ENCODE measurements around the gene TP73.

Gene TP73

GRCh38 chr1:3731583-3732433 is 79.5 kb downstream of the TP73 start:
- DNase-seq = no peak

DNA sequence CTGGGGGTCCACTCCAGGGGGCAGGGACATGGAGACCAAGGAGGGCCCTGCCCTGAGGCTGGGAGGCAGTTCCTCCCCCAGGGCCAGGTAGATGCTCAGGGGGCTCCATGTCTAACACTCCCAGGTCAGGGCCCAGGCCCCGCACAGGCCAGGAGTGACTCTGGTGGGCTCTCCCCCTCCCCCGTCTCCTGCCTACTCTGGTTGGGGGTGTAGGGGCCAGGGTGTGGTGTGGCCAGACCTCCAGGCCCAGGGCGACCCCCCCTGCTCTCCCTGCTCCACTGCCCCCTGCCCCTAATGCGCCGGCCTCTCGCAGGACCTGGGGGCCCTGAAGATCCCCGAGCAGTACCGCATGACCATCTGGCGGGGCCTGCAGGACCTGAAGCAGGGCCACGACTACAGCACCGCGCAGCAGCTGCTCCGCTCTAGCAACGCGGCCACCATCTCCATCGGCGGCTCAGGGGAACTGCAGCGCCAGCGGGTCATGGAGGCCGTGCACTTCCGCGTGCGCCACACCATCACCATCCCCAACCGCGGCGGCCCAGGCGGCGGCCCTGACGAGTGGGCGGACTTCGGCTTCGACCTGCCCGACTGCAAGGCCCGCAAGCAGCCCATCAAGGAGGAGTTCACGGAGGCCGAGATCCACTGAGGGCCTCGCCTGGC is 80.2 kb downstream of the TP73 start:
- DNase-seq = no peak

DNA sequence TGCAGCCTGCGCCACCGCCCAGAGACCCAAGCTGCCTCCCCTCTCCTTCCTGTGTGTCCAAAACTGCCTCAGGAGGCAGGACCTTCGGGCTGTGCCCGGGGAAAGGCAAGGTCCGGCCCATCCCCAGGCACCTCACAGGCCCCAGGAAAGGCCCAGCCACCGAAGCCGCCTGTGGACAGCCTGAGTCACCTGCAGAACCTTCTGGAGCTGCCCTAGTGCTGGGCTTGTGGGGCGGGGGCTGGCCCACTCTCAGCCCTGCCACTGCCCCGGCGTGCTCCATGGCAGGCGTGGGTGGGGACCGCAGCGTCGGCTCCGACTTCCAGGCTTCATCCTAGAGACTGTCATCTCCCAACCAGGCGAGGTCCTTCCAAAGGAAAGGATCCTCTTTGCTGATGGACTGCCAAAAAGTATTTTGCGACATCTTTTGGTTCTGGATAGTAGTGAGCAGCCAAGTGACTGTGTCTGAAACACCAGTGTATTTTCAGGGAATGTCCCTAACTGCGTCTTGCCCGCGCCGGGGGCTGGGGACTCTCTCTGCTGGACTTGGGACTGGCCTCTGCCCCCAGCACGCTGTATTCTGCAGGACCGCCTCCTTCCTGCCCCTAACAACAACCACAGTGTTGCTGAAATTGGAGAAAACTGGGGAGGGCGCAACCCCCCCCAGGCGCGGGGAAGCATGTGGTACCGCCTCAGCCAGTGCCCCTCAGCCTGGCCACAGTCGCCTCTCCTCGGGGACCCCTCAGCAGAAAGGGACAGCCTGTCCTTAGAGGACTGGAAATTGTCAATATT is 81.0 kb downstream of the TP73 start:
- no peak for DNase-seq

DNA sequence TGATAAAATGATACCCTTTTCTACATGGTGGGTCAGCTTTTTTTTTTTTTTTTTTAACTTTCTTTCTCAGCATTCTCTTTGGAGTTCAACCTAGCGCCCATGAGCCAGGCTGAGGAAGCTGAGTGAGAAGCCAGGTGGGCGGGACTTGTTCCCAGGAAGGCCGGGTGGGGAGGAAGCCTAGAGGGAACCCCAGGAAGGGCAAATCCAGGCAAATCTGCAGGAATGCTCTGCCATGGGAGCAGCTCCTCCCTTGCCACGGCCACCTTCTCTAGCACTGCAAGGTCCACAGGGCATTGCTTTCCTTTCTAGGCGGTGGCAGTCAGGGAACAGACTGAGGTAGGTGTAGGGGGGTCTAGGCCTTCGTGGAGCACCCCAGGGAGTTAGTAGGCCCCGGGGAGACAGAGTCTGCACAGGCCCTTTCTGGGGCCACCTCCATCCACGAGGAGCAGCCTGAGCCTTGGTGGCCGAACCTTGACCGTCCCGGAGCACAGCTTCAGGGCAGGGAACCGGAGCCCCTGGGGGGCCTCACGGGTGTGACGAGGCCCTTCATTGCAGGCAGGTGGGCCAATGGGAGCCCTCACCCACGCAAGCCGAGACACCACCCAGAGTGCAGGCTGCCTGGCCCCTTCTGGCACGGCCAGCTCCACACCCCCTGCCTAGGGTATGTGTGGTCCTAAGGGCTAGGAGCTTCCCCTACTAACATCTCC is 81.7 kb downstream of the TP73 start:
- DNase-seq = no peak

- no peak for DNase-seq
Observed at GRCh38 chr1:3734602-3735001, 82.3 kb downstream of the TP73 start.

DNA sequence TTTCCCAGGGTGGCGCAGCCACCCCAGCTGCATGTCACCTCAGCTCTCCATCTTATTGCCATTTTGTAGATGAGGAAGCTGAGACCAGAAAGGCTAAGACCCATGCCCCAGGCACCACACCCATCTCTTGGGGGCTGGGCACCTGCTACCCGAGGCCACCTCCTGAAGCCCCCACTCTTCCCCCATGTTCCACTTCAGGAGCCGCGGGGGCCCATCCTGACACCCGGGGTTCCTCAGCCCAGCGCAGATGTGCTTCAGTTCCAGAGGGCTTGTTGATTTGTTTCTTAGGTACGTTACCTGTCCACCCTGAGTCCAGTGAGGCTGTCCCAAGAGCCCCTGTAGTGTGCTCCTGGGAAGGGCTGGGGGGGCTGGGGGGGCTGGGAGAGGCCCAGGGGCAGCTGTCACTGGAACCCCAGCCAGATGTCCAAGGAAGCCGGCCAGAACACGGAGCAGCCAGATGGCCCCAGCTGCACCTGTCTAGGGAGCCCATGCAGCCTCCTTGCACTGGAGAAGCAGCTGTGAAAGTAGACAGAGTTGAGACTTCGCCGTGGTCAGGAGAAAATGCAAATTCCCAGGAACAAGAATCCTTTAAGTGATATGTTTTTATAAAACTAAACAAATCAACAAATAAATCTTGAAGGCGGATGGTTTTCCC is 82.8 kb downstream of the TP73 start:
- DNase-seq = no peak

- no peak for DNase-seq
Observed at GRCh38 chr1:3735688-3736087, 83.4 kb downstream of the TP73 start.

DNA sequence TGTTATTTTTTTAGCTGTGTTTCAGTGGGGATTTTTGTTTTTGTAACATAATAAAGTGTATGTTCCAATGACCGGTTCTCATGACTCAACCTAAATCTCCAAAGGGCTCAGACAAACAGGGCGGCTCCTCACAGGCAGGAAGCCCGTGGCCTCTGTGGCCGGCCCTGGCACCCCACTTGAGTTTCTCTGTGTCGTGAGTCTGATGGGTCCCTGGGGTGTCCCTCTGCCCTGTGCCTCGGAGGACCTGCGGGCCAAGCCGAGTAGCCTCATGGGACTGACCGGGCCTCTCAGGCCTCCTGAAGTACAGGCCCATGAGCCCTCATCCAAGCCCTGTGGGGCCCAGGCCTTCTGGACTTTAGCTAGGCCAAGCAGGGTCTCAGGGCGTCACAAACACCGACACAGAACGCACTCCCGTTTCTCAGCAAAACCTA is 83.8 kb downstream of the TP73 start:
- DNase-seq = no peak

DNA sequence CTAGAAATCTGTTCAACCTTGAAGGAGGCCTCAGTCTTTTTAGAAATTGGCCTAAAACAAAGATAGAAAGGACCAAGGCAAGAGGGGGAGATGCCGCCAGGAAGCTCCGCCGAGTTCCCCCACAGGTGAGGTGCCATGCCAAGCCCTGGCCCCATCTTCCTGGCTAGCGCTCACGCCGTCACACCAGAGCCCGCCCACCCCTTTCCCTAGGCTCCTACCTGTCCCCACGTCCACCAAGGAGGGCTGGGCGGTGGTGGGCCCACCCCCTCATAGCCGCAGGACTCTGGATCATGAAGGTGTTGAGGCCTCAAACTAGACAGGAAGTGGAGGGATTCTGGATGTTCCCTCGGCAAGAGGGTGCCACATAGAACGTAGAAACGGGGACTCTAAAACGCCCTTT is 84.4 kb downstream of the TP73 start:
- no peak for DNase-seq

DNA sequence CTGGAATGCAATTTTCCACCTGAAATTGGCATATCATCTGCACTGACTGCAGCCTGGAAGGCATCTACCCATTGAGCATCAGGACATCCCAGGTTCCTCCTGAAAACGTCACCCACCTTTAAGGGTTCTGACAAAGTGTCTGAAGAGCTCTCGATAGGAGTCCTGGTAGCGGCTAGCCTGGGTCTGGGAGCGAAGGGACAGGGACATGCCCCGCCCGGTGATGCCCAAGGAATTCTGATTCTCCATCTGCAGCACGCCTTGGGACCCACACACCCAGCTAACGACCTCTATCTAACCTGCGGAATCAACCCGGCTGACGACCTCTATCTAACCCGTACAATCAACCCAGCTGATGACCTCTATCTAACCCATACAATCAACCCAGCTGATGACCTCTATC is 86.6 kb downstream of the TP73 start:
- no peak for DNase-seq

DNA sequence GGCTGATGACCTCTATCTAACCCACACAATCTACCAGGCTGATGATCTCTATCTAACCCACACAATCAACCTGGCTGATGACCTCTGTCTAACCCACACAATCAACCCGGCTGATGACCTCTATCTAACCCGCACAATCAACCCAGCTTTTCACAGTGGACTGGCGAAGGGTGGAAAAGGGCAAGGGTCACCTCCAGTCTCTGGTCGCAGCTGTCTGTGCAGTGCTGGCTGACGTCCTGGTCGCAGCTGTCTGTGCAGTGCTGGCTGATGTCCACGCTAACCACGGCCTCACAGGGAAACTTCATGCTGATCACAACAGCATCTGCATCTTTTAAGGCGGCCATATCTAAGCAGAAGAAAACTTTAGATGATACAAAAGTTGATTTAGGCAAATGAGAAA is 87.7 kb downstream of the TP73 start:
- no peak for DNase-seq

GRCh38 chr1:3740752-3741151 is 88.4 kb downstream of the TP73 start:
- DNase-seq = no peak

DNA sequence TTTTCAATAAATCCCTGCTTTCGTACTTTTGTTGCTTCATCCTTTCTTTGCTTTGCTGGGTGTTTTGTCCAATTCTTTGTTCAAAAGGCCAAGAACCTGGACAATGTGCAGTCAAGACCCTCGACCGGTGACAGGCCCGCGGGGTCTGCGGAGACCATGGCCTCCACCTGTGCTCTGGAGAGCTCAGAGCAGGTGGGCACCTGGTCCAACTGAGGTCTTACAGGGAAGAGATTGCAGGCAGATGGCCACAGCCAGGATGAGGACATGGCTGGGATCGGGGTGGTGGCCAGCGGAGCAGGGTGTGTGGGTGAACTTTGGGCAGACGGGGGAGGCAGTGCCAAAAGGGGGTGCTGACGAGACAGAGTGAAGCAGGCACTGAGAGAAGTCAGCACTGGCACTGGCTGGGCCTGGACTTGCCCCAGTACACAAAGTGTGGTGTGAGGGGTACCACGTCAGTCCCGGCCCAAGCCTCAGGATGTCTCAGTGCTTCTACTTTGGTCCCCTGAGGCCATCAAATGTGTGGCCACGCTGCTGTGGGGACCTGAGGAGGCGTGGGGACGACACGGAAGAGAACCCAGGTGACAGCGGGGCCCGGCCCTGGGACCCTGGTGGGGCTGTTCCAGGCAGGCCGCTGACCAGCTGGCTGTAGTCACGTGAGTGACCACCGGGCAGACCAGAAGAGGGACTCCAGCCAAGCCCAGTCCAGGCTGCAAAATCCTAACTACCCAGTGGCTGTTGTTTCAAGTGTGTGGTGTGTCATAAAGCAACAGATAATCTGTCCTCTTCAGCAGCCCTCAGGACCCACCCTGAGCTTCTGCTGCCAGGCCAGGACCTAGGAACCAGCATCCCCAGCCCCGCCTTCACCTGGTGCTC is 89.5 kb downstream of the TP73 start:
- DNase-seq = no peak

- no peak for DNase-seq
Observed at GRCh38 chr1:3742439-3743298, 90.4 kb downstream of the TP73 start.

DNA sequence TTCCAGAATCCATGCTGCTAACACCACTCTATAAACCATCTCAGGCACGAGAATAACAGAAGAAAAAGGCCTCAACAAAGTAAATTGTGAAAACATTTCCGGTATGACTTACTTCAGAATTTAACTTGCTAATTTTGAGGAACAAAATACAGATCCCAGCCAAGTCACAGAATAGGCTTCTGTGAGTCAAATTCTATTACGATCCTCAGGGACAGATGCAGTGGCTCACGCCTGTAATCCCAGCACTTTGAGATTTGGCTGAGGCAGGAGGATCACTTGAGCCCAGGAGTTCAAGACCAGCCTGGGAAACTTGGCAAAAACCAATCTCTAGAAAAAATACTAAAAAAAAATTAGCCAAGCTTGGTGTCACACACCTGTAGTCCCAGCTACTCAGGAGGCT is 91.1 kb downstream of the TP73 start:
- DNase-seq = no peak

- no peak for DNase-seq
Observed at GRCh38 chr1:3743826-3744225, 91.5 kb downstream of the TP73 start.

GRCh38 chr1:3744646-3745045 is 92.3 kb downstream of the TP73 start:
- DNase-seq = no peak

- DNase-seq = no peak
Observed at GRCh38 chr1:3745071-3745470, 92.8 kb downstream of the TP73 start.

DNA sequence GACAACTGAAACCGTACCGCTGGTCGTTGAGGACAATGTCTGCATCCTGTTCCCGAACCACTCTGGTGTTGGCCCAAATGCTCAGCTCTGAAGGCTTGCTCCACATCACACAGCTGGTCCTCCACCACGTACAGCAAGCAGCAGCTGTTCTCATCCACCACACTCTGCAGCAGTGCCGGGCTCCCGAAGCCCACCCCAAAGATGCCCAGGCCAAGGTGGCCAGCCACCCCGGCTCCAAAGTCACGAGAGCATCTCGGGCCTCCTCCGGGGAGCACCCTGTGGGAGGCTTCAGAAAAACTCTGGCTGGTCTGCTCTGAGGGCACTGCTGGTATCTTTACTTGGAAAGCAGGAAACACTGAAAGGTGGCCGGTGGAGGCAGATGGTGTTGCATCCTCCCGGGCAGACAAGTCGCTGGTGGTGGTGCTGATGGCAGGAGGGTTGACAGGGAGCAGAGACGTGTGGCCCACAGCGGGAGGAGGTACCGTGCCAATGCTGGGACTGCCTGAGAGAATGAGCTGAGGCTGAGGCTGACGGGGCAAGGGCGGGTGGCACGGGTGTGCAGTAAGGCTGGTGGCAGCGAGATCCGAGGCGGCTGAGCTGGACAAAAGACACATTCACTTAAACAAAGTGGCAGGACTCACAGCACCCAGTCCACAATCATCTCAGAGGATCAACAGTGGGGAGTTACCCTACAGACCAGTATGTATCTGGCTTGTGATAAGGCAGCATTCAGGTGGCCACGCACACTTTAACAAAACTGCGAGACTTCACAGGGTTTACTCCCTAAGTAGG is 93.5 kb downstream of the TP73 start:
- DNase-seq = no peak

DNA sequence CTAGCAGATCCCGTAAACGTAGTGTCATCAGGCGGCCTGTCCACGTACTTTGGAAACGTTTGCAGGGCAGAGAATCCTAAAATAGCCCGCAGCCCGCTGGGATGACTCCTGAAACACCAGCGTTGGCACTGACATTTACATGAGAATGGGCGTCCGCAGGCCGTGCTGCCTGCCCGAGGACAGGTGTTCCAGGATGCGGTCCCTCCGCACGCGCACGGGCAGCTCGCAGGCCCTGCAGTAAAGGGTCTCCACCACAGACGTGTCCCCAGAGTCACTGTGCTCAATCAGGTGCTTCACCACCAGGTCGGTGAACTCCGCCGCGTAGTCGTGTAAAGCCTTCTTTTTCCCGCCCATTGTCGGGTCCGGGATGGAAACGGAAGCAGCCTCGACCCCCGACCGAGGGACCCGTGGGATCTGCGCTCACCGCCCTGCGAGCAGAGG is 94.1 kb downstream of the TP73 start:
- DNase-seq = no peak

All from activated naive CD4-positive, alpha-beta T cell treated with anti-CD3 and anti-CD28 coated beads, Interleukin-2, amount 50 U/mL, for 16 hours (primary cell).